ENCODE data around the gene MYMX. TPM values are rescaled to one million over a fixed set of nuclear protein-coding genes. Genes with fewer than 3 reads are reported as not detected.
A peak's percentile ranks its signal among the peaks of the same experiment; 100 is the strongest.

MYMX gene
- total RNA-seq, 1 donor from 2014 or later: not detected

- H3K4me3 ChIP-seq (ENCODE audit: low read depth, low read length): no peak overlapping the region
- peak; percentile 63 for DNase-seq (ENCODE audit: low read depth)
- TF ChIP-seq CTCF (IDR thresholded peaks at IDR 0.05; ENCODE audit: insufficient read depth, low read length, poor library complexity, severe bottlenecking): peak; percentile 86
- H3K27me3 ChIP-seq (ENCODE audit: control insufficient read depth, insufficient read depth, low read length): peaks cover 6% of the 10 kb centered on the region
- no peaks in the 10 kb centered on the region for H3K36me3 ChIP-seq (ENCODE audit: control insufficient read depth, insufficient read depth, low read length)
Observed at GRCh38 chr6:44172731-44173500, 43.8 kb upstream of the MYMX start.

GRCh38 chr6:44176130-44176761, 40.5 kb upstream of the MYMX start:
- H3K27me3 ChIP-seq (ENCODE audit: control insufficient read depth, insufficient read depth, low read length): peaks cover under 1% of the 10 kb centered on the region
- TF ChIP-seq CTCF (IDR thresholded peaks at IDR 0.05; ENCODE audit: insufficient read depth, low read length, poor library complexity, severe bottlenecking): no peak
- H3K4me3 ChIP-seq (ENCODE audit: low read depth, low read length): no peak overlapping the region
- no peak for DNase-seq (ENCODE audit: low read depth)
- no peaks in the 10 kb centered on the region for H3K36me3 ChIP-seq (ENCODE audit: control insufficient read depth, insufficient read depth, low read length)

GRCh38 chr6:44176762-44177509, 39.8 kb upstream of the MYMX start:
- DNase-seq (ENCODE audit: low read depth): no peak
- H3K36me3 ChIP-seq (ENCODE audit: control insufficient read depth, insufficient read depth, low read length): no peaks in the 10 kb centered on the region
- no peak for TF ChIP-seq CTCF (IDR thresholded peaks at IDR 0.05; ENCODE audit: insufficient read depth, low read length, poor library complexity, severe bottlenecking)

GRCh38 chr6:44177691-44178423, 38.9 kb upstream of the MYMX start:
- no peak overlapping the region for H3K4me3 ChIP-seq (ENCODE audit: low read depth, low read length)
- DNase-seq (ENCODE audit: low read depth): no peak
- no peaks in the 10 kb centered on the region for H3K36me3 ChIP-seq (ENCODE audit: control insufficient read depth, insufficient read depth, low read length)
- no peak for TF ChIP-seq CTCF (IDR thresholded peaks at IDR 0.05; ENCODE audit: insufficient read depth, low read length, poor library complexity, severe bottlenecking)
- H3K27me3 ChIP-seq (ENCODE audit: control insufficient read depth, insufficient read depth, low read length): peaks cover under 1% of the 10 kb centered on the region

More at GRCh38 chr6:44176762-44177509, 39.8 kb upstream of the MYMX start:
- Histone ChIP-seq H3K4me3 (ENCODE audit: low read depth, low read length) (no peak overlapping the region), H3K27me3 (ENCODE audit: control insufficient read depth, insufficient read depth, low read length) (no peaks in the 10 kb centered on the region)

- TF ChIP-seq CTCF (IDR thresholded peaks at IDR 0.05; ENCODE audit: insufficient read depth, low read length, poor library complexity, severe bottlenecking): no peak
- Histone ChIP-seq H3K36me3 (ENCODE audit: control insufficient read depth, insufficient read depth, low read length) (no peaks in the 10 kb centered on the region), H3K4me3 (ENCODE audit: low read depth, low read length) (no peak overlapping the region), H3K27me3 (ENCODE audit: control insufficient read depth, insufficient read depth, low read length) (peaks cover 2% of the 10 kb centered on the region)
- no peak for DNase-seq (ENCODE audit: low read depth)
Observed at GRCh38 chr6:44178424-44179071, 38.2 kb upstream of the MYMX start.
